GM12865 (cell line): ENCODE results near the gene CA6.

Source experiments
- DNase-seq: peaks from one replicate; pipeline ENCODE4 v3.0.0; 2010; ENCODE audit warnings: low read depth
- H3K4me3 ChIP-seq: 2 replicates; pipeline ENCODE4 v1.5.1; 2011; ENCODE audit warnings: mild to moderate bottlenecking, low read depth, low read length, control low read depth
- TF ChIP-seq, protein P1 (sequence below): IDR thresholded peaks from 2 replicates; pipeline ENCODE4 v1.5.1; 2011; ENCODE audit warnings: low read length, control low read depth, low read depth, inconsistent platforms; ENCODE audit not compliant: insufficient read depth; ENCODE audit errors: missing control alignments

Gene CA6

GRCh38 chr1:8974551-8974950 is 28.9 kb downstream of the CA6 start:
- H3K4me3 ChIP-seq = no peak overlapping the region
- TF ChIP-seq, protein P1, sequence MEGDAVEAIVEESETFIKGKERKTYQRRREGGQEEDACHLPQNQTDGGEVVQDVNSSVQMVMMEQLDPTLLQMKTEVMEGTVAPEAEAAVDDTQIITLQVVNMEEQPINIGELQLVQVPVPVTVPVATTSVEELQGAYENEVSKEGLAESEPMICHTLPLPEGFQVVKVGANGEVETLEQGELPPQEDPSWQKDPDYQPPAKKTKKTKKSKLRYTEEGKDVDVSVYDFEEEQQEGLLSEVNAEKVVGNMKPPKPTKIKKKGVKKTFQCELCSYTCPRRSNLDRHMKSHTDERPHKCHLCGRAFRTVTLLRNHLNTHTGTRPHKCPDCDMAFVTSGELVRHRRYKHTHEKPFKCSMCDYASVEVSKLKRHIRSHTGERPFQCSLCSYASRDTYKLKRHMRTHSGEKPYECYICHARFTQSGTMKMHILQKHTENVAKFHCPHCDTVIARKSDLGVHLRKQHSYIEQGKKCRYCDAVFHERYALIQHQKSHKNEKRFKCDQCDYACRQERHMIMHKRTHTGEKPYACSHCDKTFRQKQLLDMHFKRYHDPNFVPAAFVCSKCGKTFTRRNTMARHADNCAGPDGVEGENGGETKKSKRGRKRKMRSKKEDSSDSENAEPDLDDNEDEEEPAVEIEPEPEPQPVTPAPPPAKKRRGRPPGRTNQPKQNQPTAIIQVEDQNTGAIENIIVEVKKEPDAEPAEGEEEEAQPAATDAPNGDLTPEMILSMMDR = no peak
- DNase-seq = no peak

DNA sequence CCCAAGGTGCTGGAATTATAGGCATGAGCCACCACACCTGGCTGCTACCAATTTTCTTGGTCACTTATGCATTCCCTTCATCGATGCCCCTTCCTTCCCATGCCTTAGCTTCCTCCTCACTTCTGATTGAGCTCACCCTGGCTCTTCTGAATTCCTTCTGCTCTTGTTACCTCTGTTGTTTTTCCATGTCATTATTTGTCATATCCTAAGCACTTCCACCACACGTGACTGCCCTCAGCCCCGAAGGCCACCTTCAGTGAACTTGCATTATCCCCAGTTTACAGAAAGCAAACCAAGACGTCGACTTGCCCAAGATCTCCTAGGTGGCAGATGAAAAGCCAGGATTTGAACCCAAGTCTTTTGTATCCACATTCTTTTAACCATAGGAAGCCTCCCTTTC is 30.7 kb downstream of the CA6 start:
- H3K4me3 ChIP-seq = no peak overlapping the region
- DNase-seq = no peak
- TF ChIP-seq, protein P1 = no peak

DNA sequence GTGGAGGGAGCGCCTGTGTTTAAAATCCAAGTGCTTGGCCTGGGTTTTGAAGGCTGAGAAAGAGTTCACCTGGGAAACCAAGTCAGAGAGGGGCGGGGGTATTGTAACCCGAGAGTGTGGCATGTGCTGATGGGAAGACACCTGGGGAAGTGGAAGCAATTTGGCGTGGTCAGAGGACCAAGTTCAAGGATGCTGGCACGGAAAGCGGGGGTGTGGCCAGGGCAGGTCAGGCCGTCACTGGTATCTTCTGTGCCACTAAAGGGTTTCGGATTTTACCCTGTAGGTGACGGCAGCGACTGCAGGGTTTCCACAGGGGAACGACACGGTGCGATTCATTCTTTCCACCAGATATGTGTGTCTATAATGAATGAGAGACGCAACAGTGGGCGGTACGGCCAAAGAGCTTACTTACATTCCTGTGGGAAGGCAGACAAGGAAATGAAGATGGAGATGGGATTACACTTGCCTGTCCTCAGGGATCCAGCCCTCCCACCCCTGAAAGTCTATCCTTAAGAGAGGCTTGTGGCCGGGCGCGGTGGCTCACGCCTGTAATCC is 31.3 kb downstream of the CA6 start:
- DNase-seq = no peak
- TF ChIP-seq, protein P1 = no peak
- H3K4me3 ChIP-seq = no peak overlapping the region

GRCh38 chr1:8980656-8981055 is 35.0 kb downstream of the CA6 start:
- no peak overlapping the region for H3K4me3 ChIP-seq
- TF ChIP-seq, protein P1 = no peak
- DNase-seq = no peak

DNA sequence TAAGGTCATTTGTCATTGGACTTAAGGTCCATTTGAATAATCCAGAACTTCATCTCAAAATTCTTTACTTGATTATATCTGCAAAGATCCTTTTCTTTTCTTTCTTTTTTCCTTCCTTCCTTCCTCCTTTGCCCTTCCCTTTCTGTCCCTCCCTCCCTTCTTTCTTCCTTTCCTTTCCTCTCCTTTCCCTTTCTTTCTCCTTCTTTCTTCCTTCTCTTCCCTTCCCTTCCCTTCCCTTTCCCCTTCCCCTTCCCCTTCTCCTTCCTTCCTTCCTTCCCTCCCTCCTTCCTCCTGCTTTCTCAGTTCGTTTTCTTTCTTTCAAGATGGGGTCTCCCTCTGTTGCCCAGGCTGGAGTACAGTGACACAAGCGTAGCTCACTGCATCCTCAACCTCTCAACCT is 35.5 kb downstream of the CA6 start:
- no peak for DNase-seq
- TF ChIP-seq, protein P1 = no peak
- H3K4me3 ChIP-seq = no peak overlapping the region

- no peak overlapping the region for H3K4me3 ChIP-seq
- TF ChIP-seq, protein P1 = no peak
- no peak for DNase-seq
These were observed 38.5 kb downstream of the CA6 start for GRCh38 chr1:8984203-8984602.

DNA sequence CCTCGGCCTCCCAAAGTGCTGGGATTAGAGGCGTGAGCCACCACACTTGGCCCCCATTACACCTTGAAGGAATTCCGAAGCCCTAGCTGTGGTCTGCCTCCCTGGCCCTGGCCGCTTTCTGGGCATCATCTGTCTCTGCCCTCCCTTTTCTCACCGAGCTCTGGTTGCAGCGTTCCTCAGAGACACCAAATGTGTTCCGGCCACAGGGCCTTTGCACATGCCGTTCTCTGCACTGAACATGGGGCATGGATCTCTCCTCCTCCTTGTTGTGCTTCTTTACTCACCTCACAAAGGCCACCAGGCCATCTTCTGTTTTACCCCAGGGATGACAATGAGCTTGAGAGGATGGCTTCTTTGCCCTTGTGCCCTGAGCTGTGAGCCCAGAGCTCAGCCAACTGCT is 39.3 kb downstream of the CA6 start:
- no peak for DNase-seq
- H3K4me3 ChIP-seq = no peak overlapping the region
- TF ChIP-seq, protein P1 = no peak
